MM.1S (cell line): ENCODE measurements around the gene CCSAP.
"Not testable (repeated sequence)": the region's sequence is repeated elsewhere in the genome, so short reads cannot be mapped to it uniquely, and the experiment has no call there.

Source experiments
- DNase-seq: peaks from one replicate; pipeline ENCODE4 v3.0.0-alpha.2; 2015
- H2AFZ ChIP-seq: fragments of 300-600 bp; sonication (generic); 2 replicates; pipeline ENCODE4 v1.6.0; 2016; ENCODE audit warnings: antibody characterized with exemption, low read length
- H3F3A ChIP-seq: fragments of 300-600 bp; sonication (generic); 2 replicates; pipeline ENCODE4 v1.6.1; 2016; ENCODE audit warnings: mild to moderate bottlenecking, antibody characterized with exemption, low read length, moderate library complexity, mixed read lengths; ENCODE audit not compliant: insufficient read depth
- H3K27ac ChIP-seq: fragments of 300-600 bp; sonication (generic); 2 replicates; pipeline ENCODE4 v1.5.1; 2016; ENCODE audit warnings: mild to moderate bottlenecking, low read length
- H3K27me3 ChIP-seq: fragments of 300-600 bp; sonication (generic); replicated peaks from 2 replicates; pipeline ENCODE4 v1.6.0; 2016; ENCODE audit warnings: low read length; ENCODE audit not compliant: insufficient read depth
- H3K36me3 ChIP-seq: fragments of 300-600 bp; sonication (generic); replicated peaks from 2 replicates; pipeline ENCODE4 v1.6.1; 2016; ENCODE audit warnings: mild to moderate bottlenecking, low read length, mixed read lengths; ENCODE audit not compliant: insufficient read depth
- H3K4me1 ChIP-seq: fragments of 300-600 bp; sonication (generic); 2 replicates; pipeline ENCODE4 v1.6.1; 2016; ENCODE audit warnings: low read length, mixed read lengths
- H3K4me2 ChIP-seq: fragments of 300-600 bp; sonication (generic); 2 replicates; pipeline ENCODE4 v1.6.0; 2016; ENCODE audit warnings: low read depth, low read length
- H3K4me3 ChIP-seq: fragments of 300-600 bp; sonication (generic); 2 replicates; pipeline ENCODE4 v1.5.1; 2016; ENCODE audit warnings: low read length, mixed read lengths
- H3K79me2 ChIP-seq: fragments of 300-600 bp; sonication (generic); 2 replicates; pipeline ENCODE4 v1.6.1; 2016; ENCODE audit warnings: mixed run types, low read length, mixed read lengths
- H3K9ac ChIP-seq: fragments of 300-600 bp; sonication (generic); 2 replicates; pipeline ENCODE4 v1.6.1; 2016; ENCODE audit warnings: low read length, mixed read lengths
- H3K9me2 ChIP-seq: fragments of 300-600 bp; sonication (generic); replicated peaks from 2 replicates; pipeline ENCODE4 v1.6.1; 2016; ENCODE audit warnings: mild to moderate bottlenecking, low read length, mixed read lengths; ENCODE audit not compliant: insufficient read depth
- H3K9me3 ChIP-seq: fragments of 300-600 bp; sonication (generic); replicated peaks from 2 replicates; pipeline ENCODE4 v1.6.1; 2016; ENCODE audit warnings: mild to moderate bottlenecking, low read length, mixed read lengths; ENCODE audit not compliant: insufficient read depth
- H4K20me1 ChIP-seq: fragments of 300-600 bp; sonication (generic); 2 replicates; pipeline ENCODE4 v1.6.1; 2016; ENCODE audit warnings: mild to moderate bottlenecking, low read length, moderate library complexity, mixed read lengths; ENCODE audit not compliant: insufficient read depth
- EZH2 ChIP-seq: fragments of 300-600 bp; sonication (generic); optimal IDR thresholded peaks from 2 replicates; pipeline ENCODE3; 2017; ENCODE audit warnings: low read depth, mild to moderate bottlenecking, antibody characterized with exemption, low read length, mixed read lengths
- EZH2phosphoT487 ChIP-seq: fragments of 300-600 bp; sonication (generic); IDR thresholded peaks from 2 replicates; pipeline ENCODE4 v1.6.1; 2018; ENCODE audit warnings: antibody characterized with exemption, low read length
- TF ChIP-seq, protein P1 (sequence below): fragments of 300-600 bp; sonication (generic); IDR thresholded peaks from 2 replicates; pipeline ENCODE4 v1.5.1; 2016; ENCODE audit warnings: antibody characterized with exemption, low read length, mixed read lengths

CCSAP gene

DNA sequence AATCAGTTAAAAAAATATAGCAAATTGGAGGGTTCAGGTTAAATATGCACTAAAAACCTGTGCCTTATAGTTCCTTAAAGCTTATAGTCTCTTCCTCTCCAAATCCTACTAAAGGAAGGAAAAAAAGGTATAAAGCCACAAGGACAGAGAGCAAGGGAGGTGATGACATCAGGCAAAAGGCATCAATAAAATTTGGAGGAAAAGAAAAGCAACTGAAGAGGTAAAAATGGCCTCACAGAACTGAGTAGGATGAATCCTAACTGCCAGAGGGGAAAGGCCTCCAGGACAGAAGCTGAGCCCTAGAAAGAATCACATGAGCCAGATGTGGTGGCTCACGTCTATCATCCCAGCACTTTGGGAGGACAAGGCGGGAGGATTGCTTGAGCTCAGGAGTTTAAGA, 8.1 kb downstream of the CCSAP start:
- H3K9me3 ChIP-seq, result no peaks in the 10 kb centered on the region
- H3K4me3 ChIP-seq, result no peak overlapping the region
- no peak overlapping the region for H3K27ac ChIP-seq
- no peak overlapping the region for H2AFZ ChIP-seq
- DNase-seq, result no peak
- H3F3A ChIP-seq, result no peaks in the 10 kb centered on the region
- H3K79me2 ChIP-seq, result peaks cover 81% of the 10 kb centered on the region
- H3K9me2 ChIP-seq, result no peaks in the 10 kb centered on the region
- H3K27me3 ChIP-seq, result no peaks in the 10 kb centered on the region
- peaks cover 11% of the 10 kb centered on the region; the same call in 1 of the 2 replicates for H3K4me1 ChIP-seq
- H4K20me1 ChIP-seq, result no peaks in the 10 kb centered on the region
- H3K36me3 ChIP-seq, result no peaks in the 10 kb centered on the region
- H3K9ac ChIP-seq, result no peak overlapping the region
- TF ChIP-seq, protein P1, sequence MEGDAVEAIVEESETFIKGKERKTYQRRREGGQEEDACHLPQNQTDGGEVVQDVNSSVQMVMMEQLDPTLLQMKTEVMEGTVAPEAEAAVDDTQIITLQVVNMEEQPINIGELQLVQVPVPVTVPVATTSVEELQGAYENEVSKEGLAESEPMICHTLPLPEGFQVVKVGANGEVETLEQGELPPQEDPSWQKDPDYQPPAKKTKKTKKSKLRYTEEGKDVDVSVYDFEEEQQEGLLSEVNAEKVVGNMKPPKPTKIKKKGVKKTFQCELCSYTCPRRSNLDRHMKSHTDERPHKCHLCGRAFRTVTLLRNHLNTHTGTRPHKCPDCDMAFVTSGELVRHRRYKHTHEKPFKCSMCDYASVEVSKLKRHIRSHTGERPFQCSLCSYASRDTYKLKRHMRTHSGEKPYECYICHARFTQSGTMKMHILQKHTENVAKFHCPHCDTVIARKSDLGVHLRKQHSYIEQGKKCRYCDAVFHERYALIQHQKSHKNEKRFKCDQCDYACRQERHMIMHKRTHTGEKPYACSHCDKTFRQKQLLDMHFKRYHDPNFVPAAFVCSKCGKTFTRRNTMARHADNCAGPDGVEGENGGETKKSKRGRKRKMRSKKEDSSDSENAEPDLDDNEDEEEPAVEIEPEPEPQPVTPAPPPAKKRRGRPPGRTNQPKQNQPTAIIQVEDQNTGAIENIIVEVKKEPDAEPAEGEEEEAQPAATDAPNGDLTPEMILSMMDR, result no peak
- TF ChIP-seq EZH2phosphoT487 (no peak), EZH2 (no peak)
- H3K4me2 ChIP-seq, result no peak overlapping the region

DNA sequence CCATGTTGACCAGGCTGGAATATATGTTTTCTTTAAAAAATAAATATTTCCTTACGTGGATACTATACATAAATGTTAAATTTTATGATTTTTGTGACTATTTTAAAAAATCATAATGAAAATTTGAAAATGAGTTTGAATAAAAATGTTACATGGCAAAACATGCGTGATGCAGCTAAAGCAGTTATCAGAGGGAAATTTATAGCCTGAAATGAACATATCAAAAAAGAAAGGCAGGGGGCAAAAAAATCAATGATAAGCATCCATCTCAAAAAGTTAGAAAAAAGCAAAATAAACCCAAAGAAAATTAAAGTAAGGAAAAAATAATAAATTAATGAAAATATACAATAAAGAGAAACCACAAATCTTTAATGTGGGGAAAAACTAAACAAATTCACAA, 8.6 kb downstream of the CCSAP start:
- H3K36me3 ChIP-seq, result no peaks in the 10 kb centered on the region
- no peak overlapping the region for H3K9ac ChIP-seq
- H2AFZ ChIP-seq, result no peak overlapping the region
- peaks cover 79% of the 10 kb centered on the region for H3K79me2 ChIP-seq
- no peak overlapping the region for H3K4me2 ChIP-seq
- peaks cover 7% of the 10 kb centered on the region; the same call in 1 of the 2 replicates for H3K4me1 ChIP-seq
- H3K9me2 ChIP-seq, result no peaks in the 10 kb centered on the region
- H3K9me3 ChIP-seq, result no peaks in the 10 kb centered on the region
- no peak for DNase-seq
- no peaks in the 10 kb centered on the region for H4K20me1 ChIP-seq
- H3K27me3 ChIP-seq, result no peaks in the 10 kb centered on the region
- no peak for TF ChIP-seq EZH2
- TF ChIP-seq, protein P1, result no peak
- H3K27ac ChIP-seq, result no peak overlapping the region
- H3K4me3 ChIP-seq, result no peak overlapping the region
- H3F3A ChIP-seq, result no peaks in the 10 kb centered on the region

DNA sequence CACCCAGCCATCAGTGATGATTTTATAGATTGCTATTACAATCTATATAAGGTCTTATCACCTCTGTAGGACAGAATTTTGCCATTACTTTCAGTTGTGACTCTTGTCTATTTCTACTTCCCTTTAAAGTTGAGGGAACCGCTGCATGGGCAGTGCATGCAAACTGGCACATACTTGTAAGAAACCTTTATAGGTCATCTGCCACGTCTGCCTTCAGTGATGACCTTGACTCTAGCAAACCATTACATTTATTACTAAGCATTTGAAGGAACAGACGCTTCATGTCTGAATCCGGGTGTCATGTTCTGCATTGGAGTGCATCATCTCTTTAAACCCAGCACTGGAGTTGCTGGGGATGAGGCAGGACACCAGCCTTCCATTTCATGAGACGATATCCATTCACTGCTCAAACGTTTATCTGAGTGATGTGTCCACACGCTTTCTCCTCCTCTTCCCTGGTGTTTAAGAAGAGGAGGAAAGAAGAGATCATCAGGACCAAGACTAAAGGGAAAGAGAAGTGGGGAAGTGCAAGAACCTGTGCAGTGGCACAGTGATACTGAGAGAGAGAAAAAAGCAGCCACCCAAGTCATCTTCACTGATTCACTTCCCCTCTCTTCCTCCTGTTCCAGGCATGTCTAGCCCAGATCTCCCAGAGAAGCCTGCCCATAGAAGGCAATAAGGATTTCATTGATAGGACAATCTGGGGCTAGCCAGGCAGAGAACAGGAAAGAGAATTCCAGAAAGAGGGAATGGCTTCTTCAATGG, 14.1 kb downstream of the CCSAP start:
- no peak overlapping the region for H2AFZ ChIP-seq
- no peaks in the 10 kb centered on the region for H3K9me3 ChIP-seq
- H3K9me2 ChIP-seq, result no peaks in the 10 kb centered on the region
- DNase-seq, result no peak
- H3K4me2 ChIP-seq, result no peak overlapping the region
- H3K9ac ChIP-seq, result no peak overlapping the region
- no peak overlapping the region for H3K27ac ChIP-seq
- H3K4me1 ChIP-seq, result peaks cover 16% of the 10 kb centered on the region
- H3K79me2 ChIP-seq, result peaks cover 52% of the 10 kb centered on the region
- H4K20me1 ChIP-seq, result no peaks in the 10 kb centered on the region
- TF ChIP-seq EZH2 (no peak), EZH2phosphoT487 (no peak)
- TF ChIP-seq, protein P1, result no peak
- H3K27me3 ChIP-seq, result no peaks in the 10 kb centered on the region
- no peak overlapping the region for H3K4me3 ChIP-seq
- H3K36me3 ChIP-seq, result no peaks in the 10 kb centered on the region
- no peaks in the 10 kb centered on the region for H3F3A ChIP-seq

DNA sequence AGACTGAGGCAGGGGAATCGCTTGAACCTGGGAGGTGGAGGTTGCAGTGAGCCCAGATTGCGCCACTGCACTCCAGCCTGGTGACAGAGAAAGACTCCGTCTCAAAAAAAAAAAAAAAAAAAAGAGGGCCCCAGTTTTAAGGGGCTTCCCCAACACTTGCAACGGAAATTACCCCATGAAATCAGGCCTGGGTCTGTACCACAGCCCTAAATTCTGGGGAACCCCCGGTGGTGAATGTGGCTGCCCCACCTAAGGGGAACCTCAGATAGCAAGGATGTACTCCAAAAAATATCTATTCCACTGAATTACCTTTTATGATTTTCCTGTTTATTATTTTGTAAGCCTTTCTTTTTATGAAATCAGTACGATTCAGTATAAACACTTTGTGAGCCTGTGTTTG, 15.1 kb downstream of the CCSAP start:
- not testable (repeated sequence) for H2AFZ ChIP-seq, H3K9me2 ChIP-seq, H4K20me1 ChIP-seq, H3F3A ChIP-seq, H3K27me3 ChIP-seq, H3K9me3 ChIP-seq, H3K36me3 ChIP-seq, H3K4me2 ChIP-seq, H3K4me3 ChIP-seq, H3K27ac ChIP-seq, DNase-seq, H3K9ac ChIP-seq
- peaks cover 16% of the 10 kb centered on the region for H3K4me1 ChIP-seq
- H3K79me2 ChIP-seq, result peaks cover 47% of the 10 kb centered on the region
